ENCODE data around the gene RNF130. TPM values are rescaled to one million over a fixed set of nuclear protein-coding genes. Genes with fewer than 3 reads are reported as not detected.
"Not testable (repeated sequence)": the region's sequence is repeated elsewhere in the genome, so short reads cannot be mapped to it uniquely, and the experiment has no call there.

Gene RNF130
- total RNA-seq, 1 donor from 2014 or later, result 19.8 TPM

DNA sequence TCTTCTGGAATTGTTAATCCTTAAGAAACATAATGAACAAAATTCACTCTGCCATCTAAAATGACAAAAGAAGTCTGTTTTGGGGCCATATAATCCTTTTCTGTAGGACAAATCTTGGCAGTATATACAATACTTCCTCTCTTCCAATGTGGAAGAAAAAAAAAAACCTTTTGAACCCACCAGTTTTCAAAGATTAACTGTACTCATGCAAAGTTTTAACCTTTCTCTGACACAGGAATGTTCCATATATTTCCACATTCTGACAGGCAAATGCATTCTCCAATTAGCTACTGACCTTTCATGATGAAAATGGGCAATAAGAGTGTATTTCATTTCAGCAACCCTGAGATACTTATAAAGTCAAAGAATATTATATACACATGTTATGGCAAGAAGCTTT, 65.4 kb downstream of the RNF130 start:
- peaks cover 0 to 8% (median 7%) of the 10 kb centered on the region in 3 donors for H3K4me1 ChIP-seq (ENCODE audit: control insufficient read depth in 3 of 3, insufficient read depth in 3 of 3, low read length in 3 of 3)
- no peaks in the 10 kb centered on the region for H3K9me3 ChIP-seq (ENCODE audit: control insufficient read depth in 3 of 3, low read length in 3 of 3)

DNA sequence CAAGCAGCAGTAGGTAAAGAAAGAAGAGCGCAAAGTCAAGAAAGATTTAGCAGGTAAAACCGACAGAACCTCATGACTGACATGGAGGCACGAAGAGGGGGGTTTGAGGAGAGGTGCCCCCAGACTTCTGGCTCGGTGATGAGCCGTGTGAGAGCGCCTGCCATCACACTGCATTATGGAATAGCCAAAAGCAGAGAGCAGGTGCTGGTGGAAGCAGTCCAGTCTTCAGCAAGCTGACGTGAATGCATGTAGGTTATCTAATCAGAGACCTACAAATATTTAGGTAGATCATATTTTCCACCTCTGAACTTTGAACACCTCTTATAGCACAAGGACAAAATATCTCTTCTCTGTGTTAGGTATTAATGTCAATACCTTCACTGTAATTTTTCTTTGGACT, 68.4 kb downstream of the RNF130 start:
- Histone ChIP-seq H3K27me3 (ENCODE audit: control insufficient read depth in 3 of 3, insufficient read depth in 3 of 3, low read length in 3 of 3) (no peaks in the 10 kb centered on the region), H3K9ac (ENCODE audit: low read depth in 1 of 3, low read length in 3 of 3) (no peak overlapping the region), H3K9me3 (ENCODE audit: control insufficient read depth in 3 of 3, low read length in 3 of 3) (no peaks in the 10 kb centered on the region), H3K4me3 (ENCODE audit: low read length in 3 of 3) (no peak overlapping the region), H3K27ac (ENCODE audit: low read depth, low read length) (no peak overlapping the region), H3K4me1 (ENCODE audit: control insufficient read depth in 3 of 3, insufficient read depth in 3 of 3, low read length in 3 of 3) (peaks cover 0 to 9% (median 7%) of the 10 kb centered on the region in 3 donors), H3K36me3 (ENCODE audit: control insufficient read depth in 3 of 3, insufficient read depth in 3 of 3, low read length in 3 of 3) (peaks cover 7 to 12% (median 8%) of the 10 kb centered on the region in 3 donors)

More for the DNA sequence above, 65.4 kb downstream of the RNF130 start:
- peaks cover 7 to 14% (median 8%) of the 10 kb centered on the region in 3 donors for H3K36me3 ChIP-seq (ENCODE audit: control insufficient read depth in 3 of 3, insufficient read depth in 3 of 3, low read length in 3 of 3)
- H3K4me3 ChIP-seq (ENCODE audit: low read length in 3 of 3), result no peak overlapping the region
- H3K9ac ChIP-seq (ENCODE audit: low read depth in 1 of 3, low read length in 3 of 3), result no peak overlapping the region
- no peaks in the 10 kb centered on the region for H3K27me3 ChIP-seq (ENCODE audit: control insufficient read depth in 3 of 3, insufficient read depth in 3 of 3, low read length in 3 of 3)
- H3K27ac ChIP-seq (ENCODE audit: low read depth, low read length), result no peak overlapping the region

DNA sequence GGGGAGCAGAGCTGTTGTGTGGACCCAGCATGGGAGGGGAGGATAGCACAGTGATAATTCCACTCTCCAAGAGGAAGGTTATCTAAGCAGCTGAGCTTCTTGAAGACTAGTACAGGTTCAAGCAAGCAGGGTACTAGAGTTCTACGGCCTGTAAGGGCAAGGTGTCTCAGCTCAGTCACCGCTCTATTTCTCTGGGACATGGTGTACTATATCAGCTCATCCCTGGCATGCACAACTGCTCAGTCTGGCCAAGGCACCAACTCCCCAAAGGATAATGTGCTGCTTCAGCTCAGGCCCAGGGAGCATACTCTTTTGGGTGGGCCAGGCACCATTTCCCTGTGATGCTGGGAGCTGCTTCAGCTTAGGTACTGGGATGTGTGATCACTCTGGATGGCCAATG, 69.8 kb downstream of the RNF130 start:
- H3K27ac ChIP-seq (ENCODE audit: low read depth, low read length), result no peak overlapping the region
- no peak overlapping the region for H3K4me3 ChIP-seq (ENCODE audit: low read length in 3 of 3)
- peaks cover 7 to 12% (median 8%) of the 10 kb centered on the region in 3 donors for H3K36me3 ChIP-seq (ENCODE audit: control insufficient read depth in 3 of 3, insufficient read depth in 3 of 3, low read length in 3 of 3)

DNA sequence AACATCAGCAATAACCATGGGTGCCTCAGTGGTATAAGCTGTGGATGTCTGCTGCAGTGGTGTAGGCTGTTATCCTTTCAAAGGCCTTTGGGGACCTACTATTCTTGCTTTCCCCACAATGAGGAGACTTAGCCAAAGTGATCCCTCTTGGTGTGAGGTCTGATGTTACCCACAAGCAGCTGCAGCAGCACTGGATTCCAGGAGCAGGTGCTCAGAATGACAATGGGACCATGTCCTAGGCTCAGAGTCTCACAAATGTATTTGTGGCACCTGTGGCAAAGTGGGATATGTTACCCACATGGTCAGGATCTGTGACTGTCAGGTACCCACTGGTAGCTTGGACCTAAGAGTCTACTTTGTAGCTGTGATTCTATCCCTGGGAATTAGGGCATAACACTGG, 70.4 kb downstream of the RNF130 start:
- Histone ChIP-seq H3K36me3 (ENCODE audit: control insufficient read depth in 3 of 3, insufficient read depth in 3 of 3, low read length in 3 of 3) (peaks cover 7 to 12% (median 8%) of the 10 kb centered on the region in 3 donors), H3K4me3 (ENCODE audit: low read length in 3 of 3) (no peak overlapping the region), H3K27me3 (ENCODE audit: control insufficient read depth in 3 of 3, insufficient read depth in 3 of 3, low read length in 3 of 3) (no peaks in the 10 kb centered on the region), H3K9ac (ENCODE audit: low read depth in 1 of 3, low read length in 3 of 3) (no peak overlapping the region), H3K27ac (ENCODE audit: low read depth, low read length) (no peak overlapping the region), H3K4me1 (ENCODE audit: control insufficient read depth in 3 of 3, insufficient read depth in 3 of 3, low read length in 3 of 3) (peaks cover 0 to 9% (median 7%) of the 10 kb centered on the region in 3 donors), H3K9me3 (ENCODE audit: control insufficient read depth in 3 of 3, low read length in 3 of 3) (peaks cover 0 to 5% (median 3%) of the 10 kb centered on the region in 3 donors)

More for the DNA sequence above, 69.8 kb downstream of the RNF130 start:
- peaks cover 0 to 9% (median 7%) of the 10 kb centered on the region in 3 donors for H3K4me1 ChIP-seq (ENCODE audit: control insufficient read depth in 3 of 3, insufficient read depth in 3 of 3, low read length in 3 of 3)
- no peak overlapping the region for H3K9ac ChIP-seq (ENCODE audit: low read depth in 1 of 3, low read length in 3 of 3)
- H3K9me3 ChIP-seq (ENCODE audit: control insufficient read depth in 3 of 3, low read length in 3 of 3), result no peaks in the 10 kb centered on the region
- H3K27me3 ChIP-seq (ENCODE audit: control insufficient read depth in 3 of 3, insufficient read depth in 3 of 3, low read length in 3 of 3), result no peaks in the 10 kb centered on the region

DNA sequence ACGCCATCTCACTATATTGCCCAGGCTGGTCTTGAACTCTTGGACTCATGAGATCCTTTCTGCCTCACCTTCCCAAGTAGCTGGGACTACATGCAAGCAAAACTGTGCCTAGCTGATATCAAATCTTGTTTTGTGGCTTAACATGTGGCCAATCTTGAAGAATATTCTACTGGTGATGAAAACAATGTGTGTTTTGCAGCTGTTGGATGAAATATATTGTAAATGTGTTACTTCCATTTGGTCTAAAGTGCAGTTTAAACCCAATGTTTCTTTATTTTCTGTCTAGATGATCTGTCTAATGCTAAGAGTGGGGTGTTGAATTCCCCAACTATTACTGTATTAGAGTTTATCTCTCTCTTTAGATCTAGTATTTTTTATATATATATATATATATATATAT, 73.1 kb downstream of the RNF130 start:
- H3K27me3 ChIP-seq (ENCODE audit: control insufficient read depth in 3 of 3, insufficient read depth in 3 of 3, low read length in 3 of 3), result no peaks in the 10 kb centered on the region
- no peak overlapping the region for H3K4me3 ChIP-seq (ENCODE audit: low read length in 3 of 3)
- no peak overlapping the region for H3K27ac ChIP-seq (ENCODE audit: low read depth, low read length)
- H3K9me3 ChIP-seq (ENCODE audit: control insufficient read depth in 3 of 3, low read length in 3 of 3), result peaks cover 2 to 10% (median 3%) of the 10 kb centered on the region in 3 donors
- H3K36me3 ChIP-seq (ENCODE audit: control insufficient read depth in 3 of 3, insufficient read depth in 3 of 3, low read length in 3 of 3), result peaks cover 7 to 12% (median 8%) of the 10 kb centered on the region in 3 donors
- H3K4me1 ChIP-seq (ENCODE audit: control insufficient read depth in 3 of 3, insufficient read depth in 3 of 3, low read length in 3 of 3), result peaks cover 0 to 9% (median 7%) of the 10 kb centered on the region in 3 donors
- H3K9ac ChIP-seq (ENCODE audit: low read depth in 1 of 3, low read length in 3 of 3), result no peak overlapping the region

DNA sequence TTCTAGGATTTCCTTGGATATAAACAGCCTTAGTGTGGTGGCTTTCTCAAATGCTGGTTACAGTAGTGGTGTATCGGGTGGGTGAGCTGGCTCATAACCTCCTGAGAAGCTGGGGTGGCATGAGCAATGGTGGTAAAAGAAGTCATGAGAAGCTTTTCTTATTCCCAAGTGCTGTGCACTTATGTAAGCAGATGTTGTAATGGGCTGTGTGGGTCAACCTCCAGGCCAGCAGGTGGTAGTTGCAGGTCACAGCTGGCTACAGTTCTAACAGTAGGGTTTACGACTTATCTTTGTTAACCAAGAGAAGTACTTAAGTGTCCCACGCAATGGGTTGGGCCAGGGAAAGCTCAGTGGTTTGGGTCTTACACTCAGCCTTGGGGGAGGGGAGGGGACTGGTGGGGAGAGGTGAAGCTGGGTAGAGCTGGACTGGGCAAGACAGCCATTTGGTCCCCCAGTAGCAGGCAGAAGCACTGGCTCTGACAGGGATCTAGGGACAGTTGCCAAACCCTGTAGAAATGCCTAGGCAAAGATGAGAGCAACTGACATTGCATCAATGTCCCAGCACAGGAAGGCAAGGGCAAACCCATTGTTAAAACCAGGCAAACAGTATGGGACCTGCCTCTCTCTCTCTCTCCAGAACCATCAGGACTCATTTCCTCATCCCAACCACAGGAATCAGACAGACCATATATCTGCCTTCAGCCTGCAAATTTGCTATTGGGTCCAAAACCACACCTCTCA, 76.8 kb downstream of the RNF130 start:
- H3K4me1 ChIP-seq (ENCODE audit: control insufficient read depth in 3 of 3, insufficient read depth in 3 of 3, low read length in 3 of 3), result no peaks in the 10 kb centered on the region
- H3K27me3 ChIP-seq (ENCODE audit: control insufficient read depth in 3 of 3, insufficient read depth in 3 of 3, low read length in 3 of 3), result no peaks in the 10 kb centered on the region
- H3K9ac ChIP-seq (ENCODE audit: low read depth in 1 of 3, low read length in 3 of 3), result no peak overlapping the region
- no peaks in the 10 kb centered on the region for H3K36me3 ChIP-seq (ENCODE audit: control insufficient read depth in 3 of 3, insufficient read depth in 3 of 3, low read length in 3 of 3)
- H3K27ac ChIP-seq (ENCODE audit: low read depth, low read length), result no peak overlapping the region
- H3K4me3 ChIP-seq (ENCODE audit: low read length in 3 of 3), result no peak overlapping the region
- peaks cover 2 to 10% (median 3%) of the 10 kb centered on the region in 3 donors for H3K9me3 ChIP-seq (ENCODE audit: control insufficient read depth in 3 of 3, low read length in 3 of 3)

DNA sequence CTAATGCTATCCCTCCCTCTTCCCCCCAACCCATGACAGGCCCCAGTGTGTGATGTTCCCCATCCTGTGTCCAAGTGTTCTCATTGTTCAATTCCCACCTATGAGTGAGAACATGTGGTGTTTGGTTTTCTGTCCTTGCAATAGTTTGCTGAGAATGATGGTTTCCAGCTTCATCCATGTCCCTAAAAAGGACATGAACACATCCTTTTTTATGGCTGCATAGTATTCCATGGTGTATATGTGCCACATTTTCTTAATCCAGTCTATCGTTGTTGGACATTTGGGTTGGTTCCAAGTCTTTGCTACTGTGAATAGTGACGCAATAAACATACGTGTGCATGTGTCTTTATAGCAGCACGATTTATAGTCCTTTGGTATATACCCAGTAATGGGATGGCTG, 78.7 kb downstream of the RNF130 start:
- not testable (repeated sequence) for H3K36me3 ChIP-seq (ENCODE audit: control insufficient read depth in 3 of 3, insufficient read depth in 3 of 3, low read length in 3 of 3); H3K4me3 ChIP-seq (ENCODE audit: low read length in 3 of 3); H3K27me3 ChIP-seq (ENCODE audit: control insufficient read depth in 3 of 3, insufficient read depth in 3 of 3, low read length in 3 of 3); H3K9ac ChIP-seq (ENCODE audit: low read depth in 1 of 3, low read length in 3 of 3); H3K4me1 ChIP-seq (ENCODE audit: control insufficient read depth in 3 of 3, insufficient read depth in 3 of 3, low read length in 3 of 3); H3K27ac ChIP-seq (ENCODE audit: low read depth, low read length)
- peaks cover 2 to 10% (median 3%) of the 10 kb centered on the region in 3 donors for H3K9me3 ChIP-seq (ENCODE audit: control insufficient read depth in 3 of 3, low read length in 3 of 3)

DNA sequence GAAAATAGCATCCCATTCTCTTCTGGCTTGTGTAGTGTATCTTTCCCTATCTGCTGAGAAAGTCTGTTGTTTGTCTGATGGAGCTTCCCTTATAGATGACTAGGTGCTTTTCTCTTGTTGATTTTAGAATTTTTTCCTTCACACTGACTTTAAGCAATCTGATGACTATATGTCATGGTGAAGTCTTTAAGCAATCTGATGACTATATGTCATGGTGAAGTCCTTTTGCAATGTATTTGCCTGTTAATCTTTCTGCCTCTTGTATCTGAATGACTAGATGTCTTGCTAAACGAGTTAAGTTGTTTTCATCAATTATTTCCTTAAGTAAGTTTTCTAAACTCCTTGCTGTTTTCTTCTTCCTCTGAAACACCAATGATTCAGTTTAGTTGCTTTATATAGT, 80.5 kb downstream of the RNF130 start:
- Histone ChIP-seq H3K4me3 (ENCODE audit: low read length in 3 of 3) (no peak overlapping the region), H3K9ac (ENCODE audit: low read depth in 1 of 3, low read length in 3 of 3) (no peak overlapping the region)

DNA sequence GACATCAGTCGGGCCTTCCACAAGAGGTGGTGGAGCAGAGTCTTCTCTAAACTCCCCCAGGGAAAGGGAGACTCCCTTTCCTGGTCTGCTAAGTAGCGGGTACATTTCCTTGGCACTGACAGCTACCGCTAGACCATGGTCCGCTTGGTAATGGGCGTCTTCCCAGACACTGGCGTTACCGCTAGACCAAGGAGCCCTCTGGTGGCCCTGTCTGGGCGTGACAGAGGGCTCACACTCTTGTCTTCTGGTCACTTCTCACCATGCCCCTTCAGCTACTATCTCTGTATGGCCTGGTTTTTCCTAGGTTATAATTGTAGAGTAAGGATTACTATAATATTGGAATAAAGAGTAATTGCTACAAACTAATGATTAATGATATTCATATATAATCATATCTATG, 81.0 kb downstream of the RNF130 start:
- H3K9ac ChIP-seq (ENCODE audit: low read depth in 1 of 3, low read length in 3 of 3); H3K27me3 ChIP-seq (ENCODE audit: control insufficient read depth in 3 of 3, insufficient read depth in 3 of 3, low read length in 3 of 3); H3K9me3 ChIP-seq (ENCODE audit: control insufficient read depth in 3 of 3, low read length in 3 of 3); H3K27ac ChIP-seq (ENCODE audit: low read depth, low read length); H3K36me3 ChIP-seq (ENCODE audit: control insufficient read depth in 3 of 3, insufficient read depth in 3 of 3, low read length in 3 of 3); H3K4me3 ChIP-seq (ENCODE audit: low read length in 3 of 3); H3K4me1 ChIP-seq (ENCODE audit: control insufficient read depth in 3 of 3, insufficient read depth in 3 of 3, low read length in 3 of 3): not testable (repeated sequence)

More for the DNA sequence above, 80.5 kb downstream of the RNF130 start:
- H3K36me3 ChIP-seq (ENCODE audit: control insufficient read depth in 3 of 3, insufficient read depth in 3 of 3, low read length in 3 of 3), result no peaks in the 10 kb centered on the region
- peaks cover 0 to 5% (median 2%) of the 10 kb centered on the region in 3 donors for H3K9me3 ChIP-seq (ENCODE audit: control insufficient read depth in 3 of 3, low read length in 3 of 3)
- H3K27me3 ChIP-seq (ENCODE audit: control insufficient read depth in 3 of 3, insufficient read depth in 3 of 3, low read length in 3 of 3), result no peaks in the 10 kb centered on the region
- H3K27ac ChIP-seq (ENCODE audit: low read depth, low read length), result no peak overlapping the region
- H3K4me1 ChIP-seq (ENCODE audit: control insufficient read depth in 3 of 3, insufficient read depth in 3 of 3, low read length in 3 of 3), result no peaks in the 10 kb centered on the region

DNA sequence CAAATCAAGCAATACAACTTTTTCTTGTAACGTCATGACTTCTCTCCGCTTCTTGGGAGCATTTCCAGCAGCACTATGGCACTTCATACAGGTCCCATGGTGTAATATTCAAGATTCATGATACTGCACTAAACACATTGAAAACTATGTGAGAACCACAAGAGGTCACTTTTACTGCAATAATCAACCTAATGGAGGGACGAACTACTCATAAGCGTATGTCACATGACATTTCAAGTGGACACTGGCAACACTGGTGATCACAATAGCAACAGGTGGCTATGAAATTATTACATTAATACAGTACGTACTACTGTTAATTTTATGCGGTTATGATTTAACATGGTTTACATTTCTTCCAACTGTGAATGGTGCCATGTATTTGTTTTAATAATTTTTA, 85.2 kb downstream of the RNF130 start:
- Histone ChIP-seq H3K27ac (ENCODE audit: low read depth, low read length) (no peak overlapping the region), H3K9ac (ENCODE audit: low read depth in 1 of 3, low read length in 3 of 3) (no peak overlapping the region), H3K9me3 (ENCODE audit: control insufficient read depth in 3 of 3, low read length in 3 of 3) (no peaks in the 10 kb centered on the region), H3K27me3 (ENCODE audit: control insufficient read depth in 3 of 3, insufficient read depth in 3 of 3, low read length in 3 of 3) (no peaks in the 10 kb centered on the region), H3K4me1 (ENCODE audit: control insufficient read depth in 3 of 3, insufficient read depth in 3 of 3, low read length in 3 of 3) (no peaks in the 10 kb centered on the region), H3K36me3 (ENCODE audit: control insufficient read depth in 3 of 3, insufficient read depth in 3 of 3, low read length in 3 of 3) (no peaks in the 10 kb centered on the region), H3K4me3 (ENCODE audit: low read length in 3 of 3) (no peak overlapping the region)
